ENCODE results near the gene TMEM9B. TPM values are rescaled to one million over a fixed set of nuclear protein-coding genes. Genes with fewer than 3 reads are reported as not detected.

TMEM9B gene
- total RNA-seq, 1 donor from 2014 or later: 57.3 TPM

Other genes starting within 250 kb of the TMEM9B start
- 13.2 TPM for gene AKIP1, start 53.3 kb downstream of the TMEM9B start, total RNA-seq (ENCODE audit: insufficient read depth, low replicate concordance)
- 1.9 TPM for gene C11orf16, start 31.5 kb downstream of the TMEM9B start, total RNA-seq (ENCODE audit: insufficient read depth, low replicate concordance)
- gene ASCL3, start 21.4 kb downstream of the TMEM9B start, total RNA-seq (ENCODE audit: insufficient read depth, low replicate concordance): not detected
- gene NRIP3, start 39.6 kb upstream of the TMEM9B start, total RNA-seq (ENCODE audit: insufficient read depth, low replicate concordance): 10.6 TPM
- 79.4 TPM for gene SCUBE2, start 127.2 kb upstream of the TMEM9B start, total RNA-seq (ENCODE audit: insufficient read depth, low replicate concordance)